WTC11 (cell line): Measurements from ENCODE around the gene HGS. TPM values are rescaled to one million over a fixed set of nuclear protein-coding genes. Genes with fewer than 3 reads are reported as not detected.

Experiments used
- ATF1 ChIP-seq: sonication (generic); formaldehyde crosslinking; IDR thresholded peaks from 2 replicates; pipeline ENCODE4 v1.8.1; 2023; ENCODE audit warnings: mild to moderate bottlenecking, moderate library complexity, missing genetic modification reagents
- ELF4 ChIP-seq: sonication (generic); formaldehyde crosslinking; IDR thresholded peaks from 2 replicates; pipeline ENCODE4 v1.8.1; 2022; ENCODE audit warnings: low read depth, mild to moderate bottlenecking, moderate library complexity, missing genetic modification reagents
- HMGA2 ChIP-seq: fragments of 250-450 bp; sonication (Bioruptor Pico); IDR thresholded peaks from 2 replicates; pipeline ENCODE4 v1.4.0; 2021; ENCODE audit warnings: mild to moderate bottlenecking, moderate library complexity
- JUN ChIP-seq: sonication (generic); formaldehyde crosslinking; IDR thresholded peaks from 2 replicates; pipeline ENCODE4 v1.8.0; 2023; ENCODE audit warnings: mild to moderate bottlenecking, missing genetic modification reagents
- MXD4 ChIP-seq: fragments of 250-450 bp; sonication (Bioruptor Pico); IDR thresholded peaks from 2 replicates; pipeline ENCODE4 v1.8.0; 2021; ENCODE audit warnings: mild to moderate bottlenecking, moderate library complexity, borderline replicate concordance
- MYBL2 ChIP-seq: sonication (generic); formaldehyde crosslinking; IDR thresholded peaks from 2 replicates; pipeline ENCODE4 v1.8.1; 2023; ENCODE audit warnings: mild to moderate bottlenecking, moderate library complexity, missing genetic modification reagents
- NFE2L1 ChIP-seq: sonication (generic); formaldehyde crosslinking; IDR thresholded peaks from 2 replicates; pipeline ENCODE4 v1.8.1; 2023; ENCODE audit warnings: missing genetic modification reagents
- RELA ChIP-seq: sonication (generic); formaldehyde crosslinking; IDR thresholded peaks from 2 replicates; pipeline ENCODE4 v1.8.1; 2022; ENCODE audit warnings: missing genetic modification reagents, mild to moderate bottlenecking, borderline replicate concordance
- SP1 ChIP-seq: sonication (generic); formaldehyde crosslinking; conservative IDR thresholded peaks from 2 replicates; pipeline ENCODE4 v1.8.1; 2022; ENCODE audit warnings: missing genetic modification reagents
- TCF7 ChIP-seq: sonication (generic); formaldehyde crosslinking; IDR thresholded peaks from 2 replicates; pipeline ENCODE4 v1.8.0; 2022; ENCODE audit warnings: mild to moderate bottlenecking, low read depth, missing genetic modification reagents, moderate library complexity
- TEAD1 ChIP-seq: sonication (generic); formaldehyde crosslinking; IDR thresholded peaks from 2 replicates; pipeline ENCODE4 v1.8.0; 2022; ENCODE audit warnings: mild to moderate bottlenecking, missing genetic modification reagents
- ZNF121 ChIP-seq: sonication (generic); formaldehyde crosslinking; IDR thresholded peaks from 2 replicates; pipeline ENCODE4 v1.8.0; 2023; ENCODE audit warnings: missing genetic modification reagents
- ZNF219 ChIP-seq: sonication (generic); formaldehyde crosslinking; IDR thresholded peaks from 2 replicates; pipeline ENCODE4 v1.8.0; 2023; ENCODE audit warnings: missing genetic modification reagents, mild to moderate bottlenecking, borderline replicate concordance
- ZNF317 ChIP-seq: sonication (generic); formaldehyde crosslinking; IDR thresholded peaks from 2 replicates; pipeline ENCODE4 v1.8.1; 2023; ENCODE audit warnings: low read depth, mild to moderate bottlenecking, moderate library complexity, missing genetic modification reagents, borderline replicate concordance
- total RNA-seq: library from RNA; stranded (reverse); gene quantifications from 3 replicates; pipeline ENCODE4 v1.2.3, GENCODE V29; 2021
- TF ChIP-seq, protein P1 (sequence below): sonication (generic); formaldehyde crosslinking; IDR thresholded peaks from 2 replicates; pipeline ENCODE4 v1.8.1; 2023; ENCODE audit warnings: mild to moderate bottlenecking, missing genetic modification reagents
- TF ChIP-seq, protein P2 (sequence below): sonication (generic); formaldehyde crosslinking; IDR thresholded peaks from 2 replicates; pipeline ENCODE4 v1.8.1; 2023; ENCODE audit warnings: mild to moderate bottlenecking, missing genetic modification reagents
- TF ChIP-seq, protein P3 (sequence below): sonication (generic); formaldehyde crosslinking; IDR thresholded peaks from 2 replicates; pipeline ENCODE4 v1.8.1; 2022; ENCODE audit warnings: low read depth, mild to moderate bottlenecking, moderate library complexity, missing genetic modification reagents, borderline replicate concordance
- TF ChIP-seq, protein P4 (sequence below): sonication (generic); formaldehyde crosslinking; IDR thresholded peaks from 2 replicates; pipeline ENCODE4 v1.8.1; 2023; ENCODE audit warnings: mild to moderate bottlenecking, moderate library complexity, missing genetic modification reagents

The HGS gene
- total RNA-seq, 1 experiment from 2014 or later: 113 TPM

DNA sequence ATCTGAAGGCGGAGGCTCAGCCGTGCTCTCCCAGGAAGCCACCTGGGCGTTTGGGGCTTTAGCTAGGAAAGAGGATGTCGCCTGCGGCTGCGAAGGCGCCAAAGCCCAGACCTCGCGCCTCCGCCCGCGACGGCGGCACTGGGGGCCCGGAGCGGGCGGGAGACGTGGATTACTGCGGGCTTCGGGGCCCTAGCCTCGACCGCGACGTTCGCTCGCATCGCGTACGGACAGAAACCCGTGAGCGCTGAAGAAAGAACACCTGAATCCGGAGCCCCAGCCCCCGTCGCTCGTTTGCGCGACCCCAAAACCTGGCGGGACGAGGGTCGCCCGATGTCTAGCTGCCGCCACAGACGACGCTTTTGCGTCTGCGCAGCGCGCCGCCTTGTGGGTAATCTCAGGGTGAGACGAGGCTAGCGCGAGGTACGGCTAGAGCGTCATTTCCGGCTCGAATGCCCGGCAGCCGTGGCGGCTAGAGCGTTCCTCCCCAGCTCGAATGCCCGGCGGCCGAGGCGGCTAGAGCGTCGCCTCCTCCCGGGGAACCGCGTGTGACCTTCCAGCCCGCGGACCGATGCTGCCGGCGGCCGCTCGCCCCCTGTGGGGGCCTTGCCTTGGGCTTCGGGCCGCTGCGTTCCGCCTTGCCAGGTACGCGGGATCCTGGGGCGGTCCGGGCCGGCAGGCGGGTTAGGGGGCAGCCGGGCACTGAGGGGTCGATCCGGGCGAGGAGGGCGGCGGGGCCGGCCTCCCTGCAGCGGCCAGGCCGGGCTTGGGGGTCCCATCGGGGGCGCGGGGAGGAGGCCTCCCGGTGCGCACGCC lies 19.3 kb downstream of the HGS start, which contains the start of gene MRPL12 (continued):
- TF ChIP-seq TEAD1 (peak; percentile 85), JUN (CRISPR knock-in tag) (no peak), ZNF317 (CRISPR knock-in tag) (no peak), MYBL2 (CRISPR knock-in tag) (peak; percentile 81; the same call in 1 of the 2 replicates), MXD4 (CRISPR knock-in tag) (no peak), HMGA2 (CRISPR knock-in tag) (no peak), ZNF121 (CRISPR knock-in tag) (no peak), SP1 (peak; percentile 86), ATF1 (0 out of 2 replicates have a peak, but pooled peaks have one; percentile 68), RELA (CRISPR knock-in tag) (peak; percentile 14; the same call in 1 of the 2 replicates), NFE2L1 (CRISPR knock-in tag) (peak; percentile 65; the same call in 1 of the 2 replicates), ELF4 (CRISPR knock-in tag) (peak; percentile 10; the same call in 1 of the 2 replicates), TCF7 (CRISPR knock-in tag) (0 out of 2 replicates have a peak, but pooled peaks have one; percentile 45), ZNF219 (CRISPR knock-in tag) (peak; percentile 51; the same call in 1 of the 2 replicates)
- TF ChIP-seq, protein P1, sequence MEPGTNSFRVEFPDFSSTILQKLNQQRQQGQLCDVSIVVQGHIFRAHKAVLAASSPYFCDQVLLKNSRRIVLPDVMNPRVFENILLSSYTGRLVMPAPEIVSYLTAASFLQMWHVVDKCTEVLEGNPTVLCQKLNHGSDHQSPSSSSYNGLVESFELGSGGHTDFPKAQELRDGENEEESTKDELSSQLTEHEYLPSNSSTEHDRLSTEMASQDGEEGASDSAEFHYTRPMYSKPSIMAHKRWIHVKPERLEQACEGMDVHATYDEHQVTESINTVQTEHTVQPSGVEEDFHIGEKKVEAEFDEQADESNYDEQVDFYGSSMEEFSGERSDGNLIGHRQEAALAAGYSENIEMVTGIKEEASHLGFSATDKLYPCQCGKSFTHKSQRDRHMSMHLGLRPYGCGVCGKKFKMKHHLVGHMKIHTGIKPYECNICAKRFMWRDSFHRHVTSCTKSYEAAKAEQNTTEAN (CRISPR knock-in tag): 0 out of 2 replicates have a peak, but pooled peaks have one; percentile 70
- TF ChIP-seq, protein P2, sequence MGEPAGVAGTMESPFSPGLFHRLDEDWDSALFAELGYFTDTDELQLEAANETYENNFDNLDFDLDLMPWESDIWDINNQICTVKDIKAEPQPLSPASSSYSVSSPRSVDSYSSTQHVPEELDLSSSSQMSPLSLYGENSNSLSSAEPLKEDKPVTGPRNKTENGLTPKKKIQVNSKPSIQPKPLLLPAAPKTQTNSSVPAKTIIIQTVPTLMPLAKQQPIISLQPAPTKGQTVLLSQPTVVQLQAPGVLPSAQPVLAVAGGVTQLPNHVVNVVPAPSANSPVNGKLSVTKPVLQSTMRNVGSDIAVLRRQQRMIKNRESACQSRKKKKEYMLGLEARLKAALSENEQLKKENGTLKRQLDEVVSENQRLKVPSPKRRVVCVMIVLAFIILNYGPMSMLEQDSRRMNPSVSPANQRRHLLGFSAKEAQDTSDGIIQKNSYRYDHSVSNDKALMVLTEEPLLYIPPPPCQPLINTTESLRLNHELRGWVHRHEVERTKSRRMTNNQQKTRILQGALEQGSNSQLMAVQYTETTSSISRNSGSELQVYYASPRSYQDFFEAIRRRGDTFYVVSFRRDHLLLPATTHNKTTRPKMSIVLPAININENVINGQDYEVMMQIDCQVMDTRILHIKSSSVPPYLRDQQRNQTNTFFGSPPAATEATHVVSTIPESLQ (CRISPR knock-in tag): no peak
- TF ChIP-seq, protein P3, sequence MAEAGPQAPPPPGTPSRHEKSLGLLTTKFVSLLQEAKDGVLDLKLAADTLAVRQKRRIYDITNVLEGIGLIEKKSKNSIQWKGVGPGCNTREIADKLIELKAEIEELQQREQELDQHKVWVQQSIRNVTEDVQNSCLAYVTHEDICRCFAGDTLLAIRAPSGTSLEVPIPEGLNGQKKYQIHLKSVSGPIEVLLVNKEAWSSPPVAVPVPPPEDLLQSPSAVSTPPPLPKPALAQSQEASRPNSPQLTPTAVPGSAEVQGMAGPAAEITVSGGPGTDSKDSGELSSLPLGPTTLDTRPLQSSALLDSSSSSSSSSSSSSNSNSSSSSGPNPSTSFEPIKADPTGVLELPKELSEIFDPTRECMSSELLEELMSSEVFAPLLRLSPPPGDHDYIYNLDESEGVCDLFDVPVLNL (CRISPR knock-in tag): peak; percentile 81
- TF ChIP-seq, protein P4, sequence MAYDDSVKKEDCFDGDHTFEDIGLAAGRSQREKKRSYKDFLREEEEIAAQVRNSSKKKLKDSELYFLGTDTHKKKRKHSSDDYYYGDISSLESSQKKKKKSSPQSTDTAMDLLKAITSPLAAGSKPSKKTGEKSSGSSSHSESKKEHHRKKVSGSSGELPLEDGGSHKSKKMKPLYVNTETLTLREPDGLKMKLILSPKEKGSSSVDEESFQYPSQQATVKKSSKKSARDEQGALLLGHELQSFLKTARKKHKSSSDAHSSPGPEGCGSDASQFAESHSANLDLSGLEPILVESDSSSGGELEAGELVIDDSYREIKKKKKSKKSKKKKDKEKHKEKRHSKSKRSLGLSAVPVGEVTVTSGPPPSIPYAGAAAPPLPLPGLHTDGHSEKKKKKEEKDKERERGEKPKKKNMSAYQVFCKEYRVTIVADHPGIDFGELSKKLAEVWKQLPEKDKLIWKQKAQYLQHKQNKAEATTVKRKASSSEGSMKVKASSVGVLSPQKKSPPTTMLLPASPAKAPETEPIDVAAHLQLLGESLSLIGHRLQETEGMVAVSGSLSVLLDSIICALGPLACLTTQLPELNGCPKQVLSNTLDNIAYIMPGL (CRISPR knock-in tag): peak; percentile 98
